GM23248 (cell line): ENCODE measurements around the gene TRIAP1.

Experiments used
- EZH2 ChIP-seq: fragments of 200-600 bp; sonication (generic); IDR thresholded peaks from 2 replicates; pipeline ENCODE4 v1.6.1; 2018; ENCODE audit warnings: antibody characterized with exemption, mild to moderate bottlenecking; ENCODE audit not compliant: insufficient read depth, poor library complexity, severe bottlenecking
- EZH2phosphoT487 ChIP-seq: fragments of 200-600 bp; sonication (generic); IDR thresholded peaks from 2 replicates; pipeline ENCODE4 v1.6.1; 2018; ENCODE audit warnings: antibody characterized with exemption, moderate library complexity, mild to moderate bottlenecking, low read depth; ENCODE audit not compliant: insufficient read depth

GRCh38 chr12:120421701-120422100, 24.5 kb downstream of the TRIAP1 start:
- TF ChIP-seq EZH2phosphoT487 (no peak), EZH2 (no peak)
